RCC 7860 (cell line): ENCODE data around the gene GHRH.

Experiments
- DNase-seq: peaks from one replicate; pipeline ENCODE4 v3.0.0-alpha.2; 2015; ENCODE audit warnings: low spot score
- FAIRE-seq: peaks from 2 replicates; lab custom pipeline; 2012; peaks lifted over from hg19 to GRCh38; lab: Jason Lieb, UNC

GHRH gene

DNA sequence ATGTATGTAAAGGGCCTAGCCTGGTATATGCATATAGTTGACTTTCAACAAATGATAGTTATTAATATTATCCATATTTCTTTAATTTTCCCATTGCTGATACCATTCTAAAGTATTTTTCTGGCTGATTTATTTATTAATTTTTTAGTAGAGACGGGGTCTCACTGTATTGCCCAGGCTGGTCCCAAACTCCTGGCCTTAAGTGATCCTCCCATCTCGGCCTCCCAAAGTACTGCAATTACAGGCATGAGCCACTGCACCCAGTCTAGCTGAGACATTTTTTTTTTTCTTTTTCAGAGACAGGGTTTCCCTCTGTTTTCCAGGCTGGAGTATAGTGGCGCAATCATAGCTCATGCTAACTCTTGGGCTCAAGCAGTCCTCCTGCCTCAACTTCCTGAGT, 52.4 kb downstream of the GHRH start:
- DNase-seq, result no peak

DNA sequence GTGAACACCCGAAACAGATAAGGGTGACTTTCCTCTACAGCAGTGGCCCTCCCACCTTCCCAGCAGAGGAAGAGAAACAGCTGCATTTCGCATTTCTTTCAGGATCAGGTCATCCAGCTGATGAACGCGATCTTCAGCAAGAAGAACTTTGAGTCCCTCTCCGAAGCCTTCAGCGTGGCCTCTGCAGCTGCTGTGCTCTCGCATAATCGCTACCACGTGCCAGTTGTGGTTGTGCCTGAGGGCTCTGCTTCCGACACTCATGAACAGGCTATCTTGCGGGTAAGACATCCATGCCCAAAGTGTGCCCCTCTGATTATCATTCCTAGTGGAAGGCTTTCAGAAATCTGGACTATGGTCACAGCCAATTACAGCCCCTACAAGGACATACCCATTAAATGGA, 54.4 kb downstream of the GHRH start:
- no peak for FAIRE-seq
- DNase-seq, result no peak

More for the DNA sequence above, 52.4 kb downstream of the GHRH start:
- FAIRE-seq, result no peak

DNA sequence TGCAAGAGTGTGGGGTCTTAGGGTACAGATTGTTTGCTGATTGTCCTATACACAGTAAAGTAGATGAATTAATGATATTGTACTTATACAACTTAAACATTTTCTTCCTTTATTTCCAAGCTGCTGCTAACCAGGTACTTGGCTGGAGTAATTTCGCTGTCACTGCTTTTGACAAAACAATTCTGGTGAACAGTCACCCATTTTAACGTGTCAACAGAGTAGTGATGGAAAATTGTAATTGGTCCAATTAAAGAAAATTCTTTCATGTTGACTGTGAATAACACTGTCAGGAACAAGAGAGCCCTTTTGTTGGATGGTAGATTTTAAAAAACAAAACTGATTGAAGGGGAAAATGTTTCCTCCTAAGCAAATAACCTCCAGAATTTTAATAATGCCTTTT, 55.8 kb downstream of the GHRH start:
- FAIRE-seq (no peak), DNase-seq (no peak)

GRCh38 chr20:37205130-37205529, 56.5 kb downstream of the GHRH start:
- FAIRE-seq (no peak), DNase-seq (no peak)

GRCh38 chr20:37204056-37204455, 57.6 kb downstream of the GHRH start:
- FAIRE-seq (no peak), DNase-seq (no peak)

- FAIRE-seq (peak; percentile 93), DNase-seq (peak; percentile 96)
Measured at GRCh38 chr20:37202267-37202943, 59.2 kb downstream of the GHRH start.

GRCh38 chr20:37201827-37202162, 59.8 kb downstream of the GHRH start:
- DNase-seq, result no peak
- no peak for FAIRE-seq
